22Rv1 (cell line): ENCODE results near the gene SEMA6A.

Experiments
- H3K27ac ChIP-seq: fragments of 450-650 bp; 2 replicates; pipeline ENCODE4 v1.5.1; 2017
- ZFX ChIP-seq: fragments of 450-650 bp; IDR thresholded peaks from 2 replicates; pipeline ENCODE4 v1.6.1; 2017; ENCODE audit warnings: antibody characterized with exemption, borderline replicate concordance
- TF ChIP-seq, protein P1 (sequence below): fragments of 450-650 bp; IDR thresholded peaks from 2 replicates; pipeline ENCODE4 v1.5.1; 2017; ENCODE audit warnings: mild to moderate bottlenecking

SEMA6A gene

DNA sequence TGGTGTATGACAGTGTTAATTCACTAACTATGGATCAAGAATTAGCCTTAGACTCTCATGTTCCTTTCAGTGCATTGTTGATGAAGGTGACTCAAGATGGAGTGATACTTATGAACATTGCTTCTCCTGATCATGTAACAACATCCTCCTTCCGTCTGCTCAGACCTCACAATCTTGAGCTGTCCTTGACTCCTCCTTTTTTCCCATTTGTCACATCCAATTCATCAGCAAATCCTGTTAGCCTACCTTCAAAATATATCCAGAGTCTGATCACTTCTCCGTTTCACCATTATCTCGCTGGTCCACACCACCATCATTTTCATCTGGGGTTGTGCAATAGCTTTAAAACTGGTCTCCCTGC, 9.2 kb upstream of the SEMA6A start:
- TF ChIP-seq, protein P1, sequence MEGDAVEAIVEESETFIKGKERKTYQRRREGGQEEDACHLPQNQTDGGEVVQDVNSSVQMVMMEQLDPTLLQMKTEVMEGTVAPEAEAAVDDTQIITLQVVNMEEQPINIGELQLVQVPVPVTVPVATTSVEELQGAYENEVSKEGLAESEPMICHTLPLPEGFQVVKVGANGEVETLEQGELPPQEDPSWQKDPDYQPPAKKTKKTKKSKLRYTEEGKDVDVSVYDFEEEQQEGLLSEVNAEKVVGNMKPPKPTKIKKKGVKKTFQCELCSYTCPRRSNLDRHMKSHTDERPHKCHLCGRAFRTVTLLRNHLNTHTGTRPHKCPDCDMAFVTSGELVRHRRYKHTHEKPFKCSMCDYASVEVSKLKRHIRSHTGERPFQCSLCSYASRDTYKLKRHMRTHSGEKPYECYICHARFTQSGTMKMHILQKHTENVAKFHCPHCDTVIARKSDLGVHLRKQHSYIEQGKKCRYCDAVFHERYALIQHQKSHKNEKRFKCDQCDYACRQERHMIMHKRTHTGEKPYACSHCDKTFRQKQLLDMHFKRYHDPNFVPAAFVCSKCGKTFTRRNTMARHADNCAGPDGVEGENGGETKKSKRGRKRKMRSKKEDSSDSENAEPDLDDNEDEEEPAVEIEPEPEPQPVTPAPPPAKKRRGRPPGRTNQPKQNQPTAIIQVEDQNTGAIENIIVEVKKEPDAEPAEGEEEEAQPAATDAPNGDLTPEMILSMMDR: no peak
- no peak for TF ChIP-seq ZFX
- no peak overlapping the region for H3K27ac ChIP-seq

DNA sequence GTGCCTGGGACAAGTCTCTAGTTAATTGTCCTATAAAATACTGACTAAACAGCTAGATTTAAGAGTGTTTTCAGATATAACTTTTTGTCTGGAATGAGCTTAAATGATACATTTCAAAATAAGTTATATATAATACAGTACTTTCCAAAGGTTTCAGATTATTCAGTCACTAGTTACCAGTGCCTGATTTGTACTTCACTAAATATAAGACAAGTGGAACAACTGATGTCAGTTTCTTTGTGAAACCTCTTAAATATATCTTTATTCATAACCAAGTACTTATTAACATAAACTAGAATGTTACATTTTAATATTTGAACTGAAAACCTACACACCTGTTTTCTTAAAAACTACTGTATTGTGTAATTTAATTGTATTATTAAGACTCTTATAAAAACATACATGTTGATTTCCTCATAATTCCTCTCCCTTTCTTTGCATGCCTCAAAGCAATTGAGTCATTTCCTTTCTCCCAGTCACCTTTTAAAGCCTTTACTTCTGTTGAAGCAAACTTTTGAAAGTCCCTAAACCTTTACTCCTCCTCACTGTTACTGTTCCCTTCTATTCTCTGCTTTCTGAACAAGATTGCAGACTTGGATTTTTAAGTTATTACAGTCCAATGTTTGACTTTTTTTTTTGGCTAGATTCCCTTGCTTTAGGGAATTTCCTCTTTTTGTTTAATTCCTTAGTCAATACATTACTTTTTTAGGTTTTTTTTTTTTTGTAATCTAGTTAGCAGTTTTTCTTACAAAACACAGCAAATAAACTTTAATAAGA, 8.7 kb upstream of the SEMA6A start:
- TF ChIP-seq ZFX: no peak
- TF ChIP-seq, protein P1: no peak
- H3K27ac ChIP-seq: no peak overlapping the region

DNA sequence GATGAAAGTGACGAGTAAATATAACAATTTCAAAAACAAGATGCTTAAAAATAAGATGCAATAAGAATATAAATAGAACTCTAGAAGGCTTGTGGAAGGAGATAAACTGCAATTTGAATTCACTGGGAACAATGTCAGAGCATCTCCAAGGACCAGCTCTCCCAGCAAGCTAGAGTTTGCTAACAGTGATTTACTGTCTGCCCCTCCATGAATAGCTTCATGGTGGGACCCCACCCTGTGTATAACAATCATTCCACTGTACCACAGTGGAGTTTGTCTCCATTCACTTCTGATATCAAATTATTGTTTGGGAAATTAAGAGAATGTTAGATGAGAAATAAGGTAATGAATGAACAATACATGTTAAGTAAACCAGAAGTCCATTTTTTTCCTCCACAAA, 7.3 kb upstream of the SEMA6A start:
- TF ChIP-seq ZFX: no peak
- TF ChIP-seq, protein P1: no peak
- H3K27ac ChIP-seq: no peak overlapping the region

DNA sequence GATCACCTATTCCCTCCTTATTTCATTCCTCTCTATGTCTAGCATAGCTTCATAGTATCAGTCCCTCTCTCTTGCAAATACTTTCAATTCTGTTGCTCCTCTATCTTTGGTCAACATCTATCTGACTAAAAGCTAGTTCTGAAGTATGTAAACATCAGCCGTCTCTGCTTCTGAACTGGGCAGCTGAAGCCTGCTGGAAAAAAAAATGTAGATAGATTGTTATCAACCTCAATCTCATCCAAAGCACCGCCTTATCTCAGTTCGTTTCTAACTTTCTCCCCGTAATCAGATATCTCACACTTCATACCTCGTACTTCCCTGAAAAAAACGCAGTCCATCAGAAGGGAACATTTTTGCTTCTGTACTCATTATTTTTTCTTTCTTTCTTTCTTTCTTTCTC, 4.5 kb upstream of the SEMA6A start:
- TF ChIP-seq ZFX: no peak
- TF ChIP-seq, protein P1: no peak
- no peak overlapping the region for H3K27ac ChIP-seq

DNA sequence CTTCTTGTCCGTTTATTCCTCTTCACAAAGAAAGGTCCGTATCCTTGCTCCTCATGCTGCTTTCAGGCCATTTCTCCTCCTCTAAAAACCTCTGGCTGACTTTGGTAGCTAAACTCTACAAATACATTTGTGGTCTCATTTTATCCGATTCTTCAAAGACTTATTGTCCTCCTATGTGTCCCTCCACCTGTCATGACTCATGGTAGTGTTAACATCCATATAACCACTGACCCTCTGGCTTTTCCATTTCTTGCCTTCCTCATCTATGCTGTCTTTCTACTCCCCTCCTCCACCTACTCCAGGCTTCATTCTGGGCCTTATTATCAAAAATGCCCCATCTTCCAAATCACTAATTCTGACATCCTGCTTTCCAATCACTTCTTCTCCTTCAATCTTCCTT, 4.1 kb upstream of the SEMA6A start:
- TF ChIP-seq, protein P1: no peak
- TF ChIP-seq ZFX: no peak
- no peak overlapping the region for H3K27ac ChIP-seq

DNA sequence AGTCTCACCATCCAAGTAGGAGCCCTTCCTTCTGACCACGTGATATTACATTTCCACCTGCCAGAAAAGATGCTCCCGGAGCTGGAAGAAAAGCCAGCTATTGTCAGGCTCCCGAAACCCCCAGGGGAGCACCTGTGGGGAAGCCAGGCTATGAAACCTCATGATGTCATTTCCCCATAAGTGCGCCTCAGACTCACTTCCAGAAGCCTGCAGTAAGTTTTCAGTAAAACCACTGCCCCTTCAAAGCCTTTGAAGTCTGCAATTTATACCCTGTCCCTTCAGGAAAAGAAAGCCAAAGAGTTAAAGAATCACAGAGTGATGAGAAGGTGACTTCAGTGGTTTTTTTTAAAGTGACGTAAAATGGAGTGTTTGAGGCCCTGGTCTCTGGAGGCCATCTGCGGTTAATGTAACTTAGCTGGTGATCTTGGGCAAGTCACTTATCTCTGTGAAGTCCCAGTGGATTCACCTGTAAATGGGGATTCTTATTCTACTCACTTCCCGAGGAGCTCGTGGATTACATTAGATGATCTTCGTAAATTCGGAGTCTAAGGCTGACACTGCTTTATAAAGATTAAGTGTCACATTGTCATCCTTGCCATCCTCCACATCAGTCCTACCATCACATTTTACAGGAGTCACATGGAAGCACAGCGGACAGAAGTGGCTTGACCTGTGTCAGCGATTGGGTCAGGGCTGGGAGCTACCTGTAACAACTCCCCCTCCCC, 2.6 kb upstream of the SEMA6A start:
- TF ChIP-seq ZFX: no peak
- TF ChIP-seq, protein P1: no peak
- no peak overlapping the region for H3K27ac ChIP-seq
